BE2C (cell line): Measurements from ENCODE around the gene EVX1.
A peak's percentile ranks its signal among the peaks of the same experiment; 100 is the strongest.

ENCODE experiments used
- DNase-seq: peaks from one replicate; pipeline ENCODE4 v3.0.0-alpha.2; 2020
- H3K27me3 ChIP-seq: fragments of 250-450 bp; sonication (Bioruptor Pico); 2 replicates; pipeline ENCODE4 v1.5.1; 2020; ENCODE audit warnings: mild to moderate bottlenecking
- H3K36me3 ChIP-seq: fragments of 250-450 bp; sonication (Bioruptor Pico); 2 replicates; pipeline ENCODE4 v1.5.1; 2020; ENCODE audit warnings: mild to moderate bottlenecking
- H3K4me1 ChIP-seq: fragments of 250-450 bp; sonication (Bioruptor Pico); 2 replicates; pipeline ENCODE4 v1.5.1; 2020
- H3K4me3 ChIP-seq: 2 replicates; pipeline ENCODE4 v1.5.1; 2011; ENCODE audit warnings: low read depth, low read length
- H3K9me3 ChIP-seq: fragments of 250-450 bp; sonication (Bioruptor Pico); 2 replicates; pipeline ENCODE4 v1.5.1; 2020
- CTCF ChIP-seq: IDR thresholded peaks from 2 replicates; pipeline ENCODE4 v1.5.1; 2012; ENCODE audit warnings: mild to moderate bottlenecking, low read depth, low read length

Gene EVX1

GRCh38 chr7:27209933-27210440 is 32.6 kb upstream of the EVX1 start:
- H3K4me1 ChIP-seq, result no peaks in the 10 kb centered on the region
- no peaks in the 10 kb centered on the region for H3K9me3 ChIP-seq
- no peak for TF ChIP-seq CTCF
- DNase-seq, result no peak
- H3K4me3 ChIP-seq, result no peak overlapping the region
- H3K36me3 ChIP-seq, result no peaks in the 10 kb centered on the region
- H3K27me3 ChIP-seq, result peaks cover 95% of the 10 kb centered on the region

GRCh38 chr7:27210441-27211083 is 32.0 kb upstream of the EVX1 start:
- peak; percentile 69 for DNase-seq
- Histone ChIP-seq H3K27me3 (peaks cover 95% of the 10 kb centered on the region), H3K9me3 (no peaks in the 10 kb centered on the region), H3K4me3 (peak overlapping the region; percentile 42), H3K4me1 (no peaks in the 10 kb centered on the region), H3K36me3 (no peaks in the 10 kb centered on the region)
- TF ChIP-seq CTCF, result peak; percentile 82

GRCh38 chr7:27211084-27211446 is 31.5 kb upstream of the EVX1 start:
- no peak for DNase-seq
- no peak for TF ChIP-seq CTCF
- H3K27me3 ChIP-seq, result peaks cover 95% of the 10 kb centered on the region
- H3K4me1 ChIP-seq, result no peaks in the 10 kb centered on the region
- H3K4me3 ChIP-seq, result no peak overlapping the region
- no peaks in the 10 kb centered on the region for H3K9me3 ChIP-seq
- H3K36me3 ChIP-seq, result no peaks in the 10 kb centered on the region

GRCh38 chr7:27211764-27212204 is 30.8 kb upstream of the EVX1 start:
- Histone ChIP-seq H3K4me3 (no peak overlapping the region), H3K36me3 (no peaks in the 10 kb centered on the region), H3K9me3 (no peaks in the 10 kb centered on the region), H3K27me3 (peaks cover 95% of the 10 kb centered on the region), H3K4me1 (no peaks in the 10 kb centered on the region)
- no peak for TF ChIP-seq CTCF
- no peak for DNase-seq

- Histone ChIP-seq H3K36me3 (no peaks in the 10 kb centered on the region), H3K4me1 (no peaks in the 10 kb centered on the region), H3K27me3 (peaks cover 94% of the 10 kb centered on the region), H3K9me3 (no peaks in the 10 kb centered on the region), H3K4me3 (no peak overlapping the region)
- no peak for TF ChIP-seq CTCF
- DNase-seq, result no peak
Measured at GRCh38 chr7:27212497-27213432, 29.8 kb upstream of the EVX1 start.
